Muscle of arm (tissue), 12 donors: ENCODE measurements around the gene ATXN1L. TPM values are rescaled to one million over a fixed set of nuclear protein-coding genes. Genes with fewer than 3 reads are reported as not detected.
A peak's percentile ranks its signal among the peaks of the same experiment; 100 is the strongest.
"Not testable (repeated sequence)": the region's sequence is repeated elsewhere in the genome, so short reads cannot be mapped to it uniquely, and the experiment has no call there.

Experiments used
- DNase-seq: peaks from one replicate; pipeline ENCODE4 v3.0.0-alpha.2; 2013
- polyA plus RNA-seq, 12 donors: library from polyadenylated mRNA; unstranded; fragments of 120-200 nt; gene quantifications; one replicate each; pipeline ENCODE4 v1.2.1, GENCODE V29; 2013; ENCODE audit not compliant: insufficient read length in 12 of 12

The ATXN1L gene
- polyA plus RNA-seq, 12 donors: 16.8 to 23.2 (median 19.2) TPM; not detected in 1

DNA sequence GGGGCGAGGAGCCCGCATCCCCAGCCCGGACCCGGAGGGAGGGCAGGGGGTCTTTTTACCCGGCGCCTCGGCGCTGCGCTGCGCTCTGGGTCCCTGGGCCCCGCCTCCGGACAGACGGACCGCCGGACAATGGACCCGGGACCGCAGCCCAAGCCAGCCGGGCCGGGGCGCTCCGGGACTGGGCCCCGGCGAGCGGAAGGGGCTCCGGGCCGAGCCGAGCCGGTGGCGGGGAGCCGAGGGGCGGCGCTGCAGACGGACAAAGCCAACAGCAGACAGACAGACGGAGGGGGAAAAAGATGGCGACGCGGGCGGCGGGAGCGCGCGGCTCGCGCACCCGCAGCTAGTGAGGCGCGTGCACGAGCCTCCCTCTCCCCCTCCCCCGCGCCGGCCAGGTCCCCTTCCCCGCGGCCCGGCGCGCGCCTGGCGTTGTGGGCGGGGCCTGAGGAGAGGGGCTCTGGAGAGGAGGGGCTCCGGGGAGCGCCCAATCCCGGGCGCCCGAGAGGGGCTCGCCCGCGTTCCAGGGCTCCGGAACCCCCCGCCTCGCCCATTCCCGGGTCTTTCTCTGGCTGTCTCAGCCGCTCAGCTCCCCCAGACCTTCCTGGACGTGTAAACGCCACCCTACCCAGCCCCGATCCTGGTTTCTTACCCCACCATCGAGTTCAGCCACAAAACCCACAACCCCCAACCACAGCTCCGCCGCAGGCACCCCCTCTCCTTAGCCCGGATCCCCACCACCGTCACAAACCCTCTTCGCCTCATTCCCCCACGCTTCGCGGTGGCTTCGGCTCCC is 38.3 kb downstream of the ATXN1L start, which contains the start of gene ZNF821:
TSS of gene ZNF821 (minus strand) at position 334 of the 790 bp plus-strand sequence. CDS start 4,236 bp downstream, outside the sequence.
- DNase-seq: peak; percentile 78

DNA sequence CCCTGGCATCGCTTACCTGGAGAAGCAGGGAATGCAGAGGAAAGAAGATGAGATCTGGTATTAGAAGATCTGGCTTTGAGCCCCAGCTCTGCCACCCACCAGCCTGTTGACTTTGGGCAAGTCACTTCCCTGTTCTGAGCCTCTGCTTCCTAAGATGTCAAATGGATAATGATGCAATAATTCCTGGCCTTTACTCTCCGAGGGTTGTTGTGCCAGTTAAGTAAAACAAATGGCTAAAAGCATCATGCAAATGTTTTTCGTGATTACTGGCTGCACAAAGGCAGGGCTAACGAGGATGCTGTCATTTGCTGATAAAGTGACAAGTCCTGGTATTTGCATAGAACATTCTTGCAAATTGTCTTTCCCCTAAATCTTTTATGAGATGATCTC is 39.5 kb downstream of the ATXN1L start:
- no peak for DNase-seq

DNA sequence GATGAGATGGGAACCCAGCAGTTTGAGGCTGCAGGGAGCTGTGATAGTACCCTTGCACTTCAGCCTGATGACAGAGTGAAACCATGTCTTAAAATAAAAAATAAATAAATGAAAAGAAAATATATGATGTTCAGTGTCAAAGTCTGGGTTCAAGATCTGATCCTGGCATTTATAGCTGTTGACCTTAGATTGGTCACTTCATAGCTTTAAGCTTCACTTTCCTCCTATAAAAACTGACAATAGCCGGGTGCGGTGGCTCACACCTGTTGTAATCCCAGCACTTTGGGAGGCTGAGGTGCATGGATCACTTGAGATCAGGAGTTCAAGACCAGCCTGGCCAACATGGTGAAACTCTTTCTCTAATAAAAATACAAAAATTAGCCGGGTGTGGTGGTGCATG is 43.4 kb downstream of the ATXN1L start:
- DNase-seq: no peak

DNA sequence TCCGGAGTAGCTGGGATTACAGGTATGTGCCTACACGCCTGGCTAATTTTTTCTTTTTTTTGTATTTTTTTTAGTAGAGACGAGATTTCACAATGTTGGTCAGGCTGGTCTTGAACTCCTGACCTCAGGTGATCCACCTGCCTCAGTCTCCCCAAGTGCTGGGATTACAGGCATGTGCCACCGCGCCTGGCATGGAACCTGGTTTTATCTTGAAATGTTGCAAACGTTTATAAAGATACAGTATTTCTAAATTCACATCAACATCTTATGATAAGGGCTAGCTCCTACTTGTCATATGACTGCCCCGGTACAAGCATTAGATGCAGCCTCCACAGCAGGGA is 48.1 kb downstream of the ATXN1L start:
- no peak for DNase-seq

DNA sequence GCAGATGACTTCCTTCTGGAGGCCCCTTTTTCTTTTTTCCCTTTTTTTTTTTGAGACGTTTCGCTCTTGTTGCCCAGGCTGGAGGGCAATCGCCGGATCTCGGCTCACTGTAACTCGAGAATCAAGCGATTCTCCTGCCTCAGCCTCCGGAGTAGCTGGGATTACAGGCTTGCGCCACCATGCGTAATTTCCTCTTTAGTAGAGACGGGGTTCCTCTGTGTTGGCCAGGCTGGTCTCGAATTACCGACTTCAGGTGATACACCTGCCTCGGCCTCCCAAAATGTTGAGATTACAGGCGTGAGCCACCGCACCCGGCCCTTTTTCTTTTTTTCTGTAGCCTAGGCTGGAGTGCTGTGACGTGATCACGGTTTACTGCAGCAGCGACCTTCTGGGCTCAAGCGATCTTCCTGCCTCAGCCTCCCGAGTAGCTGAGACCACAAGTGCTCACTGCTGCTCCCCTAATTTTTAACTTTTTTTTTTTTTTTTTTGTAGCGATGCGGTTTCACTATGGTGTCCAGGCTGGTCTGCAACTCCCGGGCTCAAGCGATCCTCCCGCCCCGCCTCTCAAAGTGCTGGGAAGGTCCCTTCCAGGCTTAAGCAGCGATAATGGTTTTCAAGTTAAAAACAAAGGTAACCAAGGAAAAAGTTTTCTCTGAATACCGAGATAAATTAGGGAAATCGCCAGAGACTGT is 48.6 kb downstream of the ATXN1L start:
- peak; percentile 38 for DNase-seq

DNA sequence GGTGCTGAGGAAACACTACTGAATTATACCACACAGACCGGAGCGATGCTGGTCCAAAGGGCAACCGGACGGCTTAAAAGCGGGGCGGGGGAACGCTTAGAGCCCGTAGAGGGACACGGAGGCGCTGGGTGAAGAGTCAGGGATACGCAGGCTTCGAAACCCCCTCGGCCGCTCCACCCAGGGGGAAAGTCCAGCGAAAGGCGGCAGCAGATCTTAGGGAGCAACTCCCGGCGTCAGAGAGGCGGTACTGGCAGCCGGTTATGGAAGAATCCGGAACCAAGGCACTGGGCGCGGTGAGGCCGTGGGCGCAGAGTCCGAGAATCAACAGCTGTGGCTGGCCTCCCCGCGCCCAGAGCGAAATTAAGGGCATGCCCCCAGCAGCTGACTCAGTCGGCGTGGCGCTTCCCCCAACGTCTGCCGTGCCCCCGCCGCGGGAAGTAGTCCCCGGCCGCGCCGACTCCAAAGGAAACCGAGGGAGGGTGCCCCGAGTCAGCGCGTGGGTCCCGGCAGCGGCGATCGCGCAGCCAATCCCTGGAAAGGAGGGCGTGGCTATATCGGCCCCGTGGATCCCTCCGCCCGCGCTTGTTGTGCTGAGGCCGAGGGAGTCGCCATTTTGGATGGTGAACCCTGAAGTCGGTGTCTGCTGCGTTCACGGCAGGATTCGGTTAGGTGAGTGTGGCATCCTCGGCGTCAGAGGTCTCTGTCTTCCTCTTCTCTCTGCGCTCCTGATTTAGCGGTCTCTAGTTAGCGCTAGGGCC is 49.3 kb downstream of the ATXN1L start, which contains the start of gene IST1:
TSS of gene IST1 (plus strand) at position 611 of the 758 bp plus-strand sequence. CDS start 20,110 bp downstream, outside the sequence.
- DNase-seq: peak; percentile 98

DNA sequence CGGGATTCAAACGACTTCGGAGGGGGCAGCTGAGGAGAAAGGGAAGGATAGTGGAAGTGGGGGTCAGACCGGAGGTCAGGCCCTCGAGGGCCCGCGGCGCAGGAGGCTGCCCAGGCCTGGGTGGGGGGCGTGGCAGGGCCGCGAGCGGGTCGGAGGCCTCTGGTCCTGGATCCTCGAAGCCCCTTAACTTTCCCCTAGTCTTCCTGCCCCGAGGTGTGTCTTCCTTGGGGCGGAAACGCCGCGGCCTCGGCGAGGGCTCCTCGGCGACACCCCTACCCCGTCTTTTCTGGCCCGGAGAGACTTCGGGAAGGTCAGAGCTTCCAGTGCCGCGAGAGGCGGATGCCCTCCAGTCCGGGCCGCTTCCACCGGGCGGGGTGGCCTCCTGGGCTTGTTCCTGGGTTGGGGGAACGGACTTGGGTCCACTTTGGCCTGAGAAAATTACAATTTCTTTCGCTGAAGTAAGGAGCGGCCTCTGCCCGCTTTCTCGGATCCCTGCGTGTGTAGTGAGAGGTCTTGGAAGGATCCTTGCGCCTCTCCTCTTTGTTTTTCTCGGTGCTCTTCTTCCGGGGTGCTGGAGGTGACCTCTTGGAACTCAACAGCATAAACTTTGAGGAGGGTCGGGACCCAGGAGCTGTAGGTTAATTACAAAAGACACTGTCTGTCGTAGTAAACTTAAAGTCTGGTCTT is 50.0 kb downstream of the ATXN1L start:
- DNase-seq: no peak

DNA sequence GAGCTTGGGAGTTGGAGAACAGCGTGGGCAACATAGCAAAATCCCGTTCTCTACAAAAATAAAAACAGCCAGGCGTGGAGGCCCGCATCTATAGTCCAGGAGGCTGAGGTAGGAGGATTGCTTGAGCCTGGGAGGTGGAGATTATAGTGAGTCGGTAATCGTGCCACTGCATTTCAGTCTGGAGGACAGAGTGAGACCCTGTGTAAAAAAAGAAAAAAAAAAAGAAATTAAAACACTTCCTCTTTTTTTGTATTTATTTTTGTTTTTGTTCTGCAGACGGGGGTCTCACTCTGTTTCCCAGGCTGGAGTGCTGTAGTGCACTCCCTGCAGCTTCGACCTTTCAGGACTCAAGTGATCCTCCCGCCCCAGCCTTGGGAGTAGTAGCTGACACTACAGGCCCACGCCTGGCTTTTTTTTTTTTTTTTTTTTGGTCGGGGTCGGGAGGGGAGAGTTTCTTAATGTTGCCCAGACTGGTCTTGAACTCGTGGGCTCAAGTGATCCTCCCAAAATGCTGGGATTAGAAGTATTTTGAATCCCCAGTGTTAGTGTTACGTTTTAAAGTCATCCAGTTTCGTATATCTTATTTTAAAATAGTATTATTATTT is 51.1 kb downstream of the ATXN1L start:
- no peak for DNase-seq

DNA sequence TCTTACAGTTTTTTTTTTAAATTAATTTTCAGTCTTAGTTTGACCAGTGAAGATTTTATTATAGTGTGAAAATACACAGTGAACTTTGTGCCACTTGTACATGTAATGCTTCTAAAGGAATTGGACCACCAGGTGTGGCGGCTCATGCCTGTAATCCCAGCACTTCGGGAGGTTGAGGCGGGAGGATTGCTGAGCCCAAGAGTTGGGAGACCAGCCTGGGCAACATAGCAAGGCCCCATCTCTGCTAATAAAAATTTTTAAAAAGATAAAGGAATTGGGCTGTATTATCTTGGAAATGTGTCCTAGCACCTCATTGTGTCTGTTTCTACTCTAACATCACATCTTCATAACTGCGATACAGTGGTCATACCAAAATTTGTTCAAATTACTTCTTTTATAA is 53.4 kb downstream of the ATXN1L start:
- no peak for DNase-seq

DNA sequence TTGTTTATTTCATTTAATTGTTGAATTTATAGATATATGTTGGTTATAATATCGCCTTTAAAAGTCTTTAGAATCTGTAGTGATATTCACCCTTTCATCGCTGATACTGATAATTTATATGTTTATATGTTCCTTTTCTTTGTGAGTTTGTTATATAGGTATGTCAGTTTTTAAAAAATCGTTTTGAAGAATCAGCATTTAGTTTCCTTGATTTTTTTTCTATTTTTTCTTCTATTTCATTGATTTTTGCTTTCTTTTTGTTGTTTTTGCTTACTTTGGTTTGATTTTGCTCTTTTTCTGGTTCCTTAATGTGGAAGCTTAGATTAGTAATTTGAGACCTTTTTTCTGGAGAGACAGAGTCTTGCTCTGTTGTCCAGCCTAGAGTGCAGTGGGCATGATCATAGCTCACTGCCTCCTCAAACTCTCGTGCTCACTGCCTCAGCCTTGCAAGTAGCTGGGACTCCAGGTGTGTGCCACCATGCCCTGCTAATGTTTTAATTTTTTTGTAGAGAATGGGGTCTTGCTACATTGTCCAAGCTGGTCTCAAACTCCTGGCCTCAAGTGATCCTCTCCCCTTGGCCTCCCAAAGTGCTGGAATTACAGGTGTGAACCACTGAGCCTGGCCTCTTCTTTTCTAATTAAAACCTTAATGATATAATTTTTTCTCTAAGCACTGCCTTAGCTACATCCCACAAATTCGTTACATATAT is 57.0 kb downstream of the ATXN1L start:
- no peak for DNase-seq

DNA sequence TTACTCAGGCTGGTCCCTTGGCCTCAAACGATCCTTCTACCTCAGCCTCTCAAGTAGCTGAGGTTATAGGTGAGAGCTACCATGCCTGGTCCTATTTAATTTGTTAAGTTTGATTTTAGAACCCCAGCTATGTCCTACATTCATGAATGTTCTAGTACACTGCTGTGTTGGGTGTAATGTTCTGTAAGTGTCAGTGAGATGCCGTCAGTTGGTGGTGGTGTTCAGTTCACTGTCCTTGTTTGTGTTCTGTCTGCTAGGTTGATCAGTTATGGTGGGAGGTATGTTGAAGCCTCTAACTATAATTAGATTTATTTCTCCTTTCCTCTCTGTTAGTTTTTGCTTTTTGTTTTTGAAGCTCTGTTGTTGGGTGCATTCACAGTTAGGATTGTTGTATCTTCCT is 57.8 kb downstream of the ATXN1L start:
- no peak for DNase-seq

DNA sequence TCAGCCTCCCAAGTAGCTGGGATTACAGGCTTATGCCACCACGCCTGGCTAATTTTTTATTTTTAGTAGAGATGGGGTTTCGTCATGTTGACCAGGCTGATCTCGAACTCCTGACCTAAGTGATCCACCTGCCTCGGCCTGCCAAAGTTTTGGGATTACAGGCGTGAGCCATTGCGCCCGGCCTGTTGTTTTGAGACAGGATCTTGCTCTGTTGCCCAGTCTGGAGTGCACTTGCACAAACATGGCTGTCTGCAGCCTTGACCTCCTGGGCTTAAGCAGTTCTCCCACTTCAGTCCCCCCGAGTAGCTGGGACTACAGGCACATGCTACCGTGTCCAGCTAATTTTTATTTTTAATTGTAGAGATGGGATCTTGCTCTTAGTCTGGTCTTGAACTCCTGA is 58.5 kb downstream of the ATXN1L start:
- DNase-seq: no peak

DNA sequence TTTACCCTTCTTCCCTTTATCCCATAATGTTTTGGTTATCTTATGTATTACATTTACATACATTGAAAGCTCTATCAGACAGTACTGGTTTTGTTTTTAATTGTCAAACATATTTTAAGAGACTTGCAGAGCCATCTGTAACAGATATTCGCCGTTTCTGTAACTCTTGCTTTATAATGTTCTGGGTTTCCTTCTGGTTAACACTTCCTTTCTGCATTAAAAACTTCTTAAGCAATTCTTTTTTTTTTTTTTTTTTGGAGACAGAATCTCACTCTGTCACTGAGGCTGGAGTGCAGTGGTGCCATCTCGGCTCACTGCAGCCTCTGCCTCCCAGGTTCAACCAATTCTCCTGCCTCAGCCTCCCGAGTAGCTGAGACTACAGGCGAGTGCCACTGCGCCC is 60.0 kb downstream of the ATXN1L start:
- DNase-seq: not testable (repeated sequence)

Other genes with a start within 250 kb of the ATXN1L start
- 1 to 10 TPM in 3 of 12 donors, under 1 TPM in 8, not detected in 1; 0.07 to 7.7 (median 0.29) TPM for gene MARVELD3, start 219.8 kb upstream of the ATXN1L start, polyA plus RNA-seq
- 10 to 100 TPM in 1 of 12 donors, 1 to 10 TPM in 10, not detected in 1; 4.8 to 20.0 (median 6.3) TPM for gene PHLPP2, start 121.3 kb upstream of the ATXN1L start, polyA plus RNA-seq
- gene AP1G1, start 37.1 kb upstream of the ATXN1L start, polyA plus RNA-seq: 10 to 100 TPM in 11 of 12 donors, not detected in 1; 38.1 to 92.7 (median 45.8) TPM
- 10 to 100 TPM in 6 of 12 donors, 1 to 10 TPM in 4, not detected in 2; 8.9 to 14.2 (median 10.3) TPM for gene ZNF821, start 38.2 kb downstream of the ATXN1L start, polyA plus RNA-seq
- gene IST1, start 49.6 kb downstream of the ATXN1L start, polyA plus RNA-seq: 100 to 1,000 TPM in 11 of 12 donors, not detected in 1; 118 to 236 (median 170) TPM
- 1 to 10 TPM in 1 of 12 donors, under 1 TPM in 7, not detected in 4; 0.03 to 1.8 (median 0.07) TPM for gene PKD1L3, start 154.4 kb downstream of the ATXN1L start, polyA plus RNA-seq
- 10 to 100 TPM in 7 of 12 donors, 1 to 10 TPM in 4, not detected in 1; 6.9 to 16.8 (median 11.6) TPM for gene DHODH, start 162.8 kb downstream of the ATXN1L start, polyA plus RNA-seq
- 1 to 10 TPM in 2 of 12 donors, under 1 TPM in 8, not detected in 2; 0.12 to 2.7 (median 0.65) TPM for gene HP, start 208.5 kb downstream of the ATXN1L start, polyA plus RNA-seq
- gene HPR, start 217.2 kb downstream of the ATXN1L start, polyA plus RNA-seq: under 1 TPM in 3 of 12 donors, not detected in 9; 0.18 to 0.84 (median 0.21) TPM
- 10 to 100 TPM in 11 of 12 donors, not detected in 1; 10.8 to 14.6 (median 12.9) TPM for gene TXNL4B, start 247.6 kb downstream of the ATXN1L start, polyA plus RNA-seq
- 10 to 100 TPM in 11 of 12 donors, not detected in 1; 39.9 to 86.2 (median 44.8) TPM for gene DHX38, start 247.9 kb downstream of the ATXN1L start, polyA plus RNA-seq